IPS-NIHi11 (cell line): ENCODE data around the gene CATSPERE.
"Not testable (repeated sequence)": the region's sequence is repeated elsewhere in the genome, so short reads cannot be mapped to it uniquely, and the experiment has no call there.

ENCODE experiments used
- DNase-seq: peaks from one replicate; pipeline ENCODE4 v3.0.0; 2012; ENCODE audit warnings: mixed read lengths, low spot score

CATSPERE gene

GRCh38 chr1:244449936-244450508 lies 11.1 kb upstream of the CATSPERE start:
- no peak for DNase-seq

- peak; percentile 21 for DNase-seq
Observed at GRCh38 chr1:244450597-244451538, 10.2 kb upstream of the CATSPERE start.

GRCh38 chr1:244451539-244451950 lies 9.5 kb upstream of the CATSPERE start, which contains the start of gene ADSS2:
ADSS2 (minus strand) TSS chr1:244451909; CDS start chr1:244451817, 92 bp downstream.
- no peak for DNase-seq

- DNase-seq: peak; percentile 96
Observed at GRCh38 chr1:244451951-244452795, 8.9 kb upstream of the CATSPERE start.

DNA sequence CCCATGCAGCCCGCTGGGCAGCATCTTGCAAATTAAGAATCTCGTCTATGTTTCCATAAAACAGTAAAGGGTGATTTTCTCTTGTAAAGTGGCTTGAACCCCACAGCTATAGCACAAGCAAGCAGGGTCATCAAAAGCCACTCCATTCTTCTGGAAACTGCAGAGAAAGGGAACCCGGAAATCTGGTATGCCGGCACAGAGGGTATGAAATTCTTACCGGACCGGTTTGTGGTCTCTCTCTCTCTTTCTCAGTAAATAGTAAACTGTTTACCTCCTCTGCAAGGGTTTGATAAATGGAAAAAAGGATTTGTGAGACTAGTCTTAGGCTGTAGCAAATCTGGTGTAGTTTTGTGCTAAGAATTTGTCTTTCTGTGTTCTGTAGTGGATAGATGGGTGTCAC lies 6.7 kb upstream of the CATSPERE start:
- DNase-seq: no peak

DNA sequence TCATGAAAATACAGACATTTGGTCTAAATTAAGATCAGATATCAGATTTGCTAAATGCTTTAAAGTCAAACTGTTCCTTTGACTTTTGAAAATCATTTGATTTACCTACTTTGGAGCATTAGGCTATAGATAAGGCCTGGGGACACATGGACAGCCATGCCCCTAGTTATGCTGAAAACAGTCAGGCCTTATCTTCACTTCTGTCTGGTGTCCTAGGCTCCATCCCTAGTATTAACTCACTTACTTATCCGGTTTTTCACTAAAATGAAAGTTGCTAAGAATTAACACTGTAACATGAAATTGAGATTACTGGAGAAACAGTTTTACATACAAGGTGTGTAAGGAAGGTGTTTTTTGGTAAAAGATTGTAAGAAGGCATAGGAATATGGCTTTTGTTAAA lies 4.5 kb upstream of the CATSPERE start:
- DNase-seq: no peak

DNA sequence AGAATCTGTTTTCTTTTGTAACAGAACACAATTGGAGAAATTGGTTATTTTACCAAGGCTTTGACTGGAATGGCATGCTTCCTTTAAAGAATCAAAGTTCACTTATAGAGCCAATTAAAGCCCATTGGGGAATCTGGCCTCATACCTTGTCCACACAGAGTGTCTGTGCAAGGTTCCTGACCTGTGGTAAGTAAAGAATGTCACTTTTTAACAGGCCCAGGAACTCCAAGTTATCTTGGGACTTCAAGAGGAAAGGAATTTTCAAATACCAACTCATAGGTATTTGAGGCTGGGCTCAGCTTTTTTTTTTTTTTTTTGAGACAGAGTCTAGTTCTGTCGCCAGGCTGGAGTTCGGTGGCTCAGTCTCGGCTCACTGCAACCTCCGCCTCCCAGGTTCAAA lies 2.3 kb upstream of the CATSPERE start:
- DNase-seq: no peak

- no peak for DNase-seq
Observed at GRCh38 chr1:244460197-244460596, 876 bp upstream of the CATSPERE start.

GRCh38 chr1:244466724-244467123 lies 5.7 kb downstream of the CATSPERE start:
- DNase-seq: no peak

DNA sequence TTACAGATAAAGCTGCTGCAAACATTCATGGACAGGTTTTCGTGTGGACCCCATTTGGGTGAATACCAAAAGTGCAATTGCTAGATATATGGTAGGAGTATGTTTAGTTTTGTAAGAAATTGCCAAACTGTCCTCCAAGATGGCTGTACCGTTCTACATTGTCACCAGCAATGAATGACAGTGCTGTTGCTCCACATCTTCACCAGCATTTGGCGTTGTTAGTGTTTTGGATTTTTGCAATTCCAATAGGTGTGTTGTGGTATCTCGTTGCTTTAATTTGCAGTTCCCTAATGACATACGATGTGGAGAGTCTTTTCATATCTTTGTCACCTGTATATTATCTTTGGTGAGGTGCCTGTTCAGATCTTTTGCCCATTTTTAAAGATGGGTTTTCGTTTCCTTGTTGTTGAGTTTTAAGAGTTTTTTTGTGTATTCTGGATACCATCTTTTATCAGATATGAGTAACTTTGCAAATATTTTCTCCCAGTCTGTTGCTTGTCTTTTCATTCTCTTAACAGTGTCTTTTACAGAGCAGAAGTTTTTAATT lies 12.1 kb downstream of the CATSPERE start:
- DNase-seq: no peak

GRCh38 chr1:244484971-244485370 lies 23.9 kb downstream of the CATSPERE start:
- DNase-seq: not testable (repeated sequence)

DNA sequence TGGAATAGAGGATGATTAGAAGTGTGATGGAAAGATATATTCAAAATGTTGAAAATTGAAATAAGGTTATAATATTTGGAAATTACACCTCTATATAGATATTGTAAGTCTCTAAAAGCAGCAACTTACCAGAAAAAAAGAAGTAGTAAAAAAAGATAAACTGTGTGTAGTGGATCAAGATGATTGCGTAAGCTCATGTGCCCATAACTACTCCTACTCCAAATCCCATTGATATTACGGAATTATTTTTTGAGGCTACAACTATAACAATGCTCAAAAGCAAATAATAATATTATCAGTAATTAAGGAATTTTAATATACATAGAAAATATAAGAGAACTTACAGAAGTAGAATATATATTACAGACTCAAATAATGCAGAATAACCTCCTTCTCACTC lies 33.6 kb downstream of the CATSPERE start:
- no peak for DNase-seq

DNA sequence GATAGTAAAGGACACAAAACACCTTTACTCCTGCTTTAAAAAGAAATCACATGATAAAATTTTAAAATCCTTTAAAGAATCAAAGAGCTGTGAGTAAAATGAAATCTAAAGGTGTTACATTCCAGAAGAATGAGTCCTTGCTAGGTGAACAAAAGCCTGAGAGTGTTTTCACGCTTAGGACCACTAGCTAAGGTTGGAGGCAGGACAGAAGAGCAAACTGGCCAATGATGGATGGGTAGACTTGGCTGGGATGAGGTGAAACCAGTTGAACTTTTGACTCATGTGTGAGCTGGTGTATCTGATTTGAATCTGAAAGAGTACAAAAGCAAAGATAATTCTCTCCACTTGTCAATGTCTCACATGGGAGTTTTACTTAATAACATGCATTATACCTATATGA lies 35.1 kb downstream of the CATSPERE start:
- peak; percentile 37 for DNase-seq

GRCh38 chr1:244497805-244498204 lies 36.7 kb downstream of the CATSPERE start:
- no peak for DNase-seq

DNA sequence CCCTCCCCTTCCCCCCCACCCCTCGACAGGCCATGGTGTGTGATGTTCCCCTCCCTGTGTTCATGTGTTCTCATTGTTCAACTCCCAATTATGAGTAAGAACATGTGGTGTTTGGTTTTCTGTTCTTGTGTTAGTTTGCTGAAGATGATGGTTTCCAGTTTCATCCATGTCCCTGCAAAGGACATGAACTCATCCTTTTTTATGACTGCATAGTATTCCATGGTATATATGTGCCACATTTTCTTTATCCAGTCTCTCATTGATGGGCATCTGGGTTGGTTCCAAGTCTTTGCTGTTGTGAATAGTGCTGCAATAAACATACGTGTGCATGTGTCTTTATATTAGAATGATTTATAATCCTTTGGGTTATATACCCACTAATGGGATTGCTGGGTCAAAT lies 38.4 kb downstream of the CATSPERE start:
- not testable (repeated sequence) for DNase-seq

DNA sequence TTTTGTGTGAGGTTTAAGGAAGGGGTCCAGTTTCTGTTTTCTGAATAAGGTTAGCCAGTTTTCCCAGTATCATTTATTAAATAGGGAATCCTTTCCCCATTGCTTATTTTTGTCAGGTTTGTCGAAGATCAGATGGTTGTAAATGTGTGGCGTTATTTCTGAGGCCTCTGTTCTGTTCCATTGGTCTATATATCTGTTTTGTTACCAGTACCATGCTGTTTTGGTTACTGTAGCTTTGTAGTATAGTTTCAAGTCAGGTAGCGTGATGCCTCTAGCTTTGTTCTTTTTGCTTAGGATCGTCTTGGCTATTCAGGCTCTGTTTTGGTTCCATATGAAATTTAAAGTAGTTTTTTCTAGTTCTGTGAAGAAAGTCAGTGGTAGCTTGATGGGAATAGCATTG lies 39.4 kb downstream of the CATSPERE start:
- DNase-seq: not testable (repeated sequence)

GRCh38 chr1:244502630-244503029 lies 41.6 kb downstream of the CATSPERE start:
- DNase-seq: no peak

- no peak for DNase-seq
Observed at GRCh38 chr1:244513493-244513892, 52.4 kb downstream of the CATSPERE start.

DNA sequence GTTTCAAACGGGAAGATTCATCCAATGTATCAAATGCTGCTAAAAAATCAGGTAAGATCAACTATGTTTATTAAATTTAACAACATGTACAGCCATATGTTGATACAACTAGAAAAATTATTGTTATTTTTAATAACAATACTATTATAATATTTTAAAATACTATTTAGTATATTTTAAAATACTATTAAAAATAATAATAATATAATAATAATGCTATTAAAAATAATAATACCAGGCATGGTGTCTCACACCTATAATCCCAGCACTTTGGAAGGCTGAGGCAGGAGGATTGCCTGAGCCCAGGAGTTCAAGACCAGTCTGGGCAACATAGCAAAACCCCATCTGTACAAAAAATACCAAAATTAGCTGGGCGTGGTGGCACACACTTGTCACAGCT lies 54.6 kb downstream of the CATSPERE start:
- no peak for DNase-seq

GRCh38 chr1:244536316-244536715 lies 75.2 kb downstream of the CATSPERE start:
- no peak for DNase-seq

- no peak for DNase-seq
Observed at GRCh38 chr1:244545511-244545910, 84.4 kb downstream of the CATSPERE start.

GRCh38 chr1:244548558-244549115 lies 87.6 kb downstream of the CATSPERE start:
- no peak for DNase-seq
